Ascending aorta (tissue), 2 donors: ENCODE measurements around the gene CNN2. TPM values are rescaled to one million over a fixed set of nuclear protein-coding genes. Genes with fewer than 3 reads are reported as not detected.
A peak's percentile ranks its signal among the peaks of the same experiment; 100 is the strongest.

Experiments
- DNase-seq, 2 donors: peaks; one replicate each; pipeline ENCODE4 v3.0.0-alpha.2; 2019; ENCODE audit warnings: low spot score in 2 of 2
- H3K27ac ChIP-seq, 2 donors: fragments of 200-600 bp; sonication (generic); one replicate each; pipeline ENCODE4 v1.5.1; 2016 to 2017; ENCODE audit warnings: mild to moderate bottlenecking in 1 of 2
- H3K27me3 ChIP-seq: fragments of 200-600 bp; sonication (generic); one replicate; pipeline ENCODE4 v1.5.1; 2017
- H3K36me3 ChIP-seq, 2 donors: fragments of 200-600 bp; sonication (generic); one replicate each; pipeline ENCODE4 v1.5.1; 2016
- H3K4me1 ChIP-seq, 2 donors: fragments of 200-600 bp; sonication (generic); one replicate each; pipeline ENCODE4 v1.5.1; 2016 to 2017; ENCODE audit warnings: mild to moderate bottlenecking in 1 of 2
- H3K4me3 ChIP-seq, 2 donors: fragments of 200-600 bp; sonication (generic); one replicate each; pipeline ENCODE4 v1.5.1; 2016 to 2017; ENCODE audit warnings: mild to moderate bottlenecking in 1 of 2
- H3K9me3 ChIP-seq, 2 donors: fragments of 200-600 bp; sonication (generic); one replicate each; pipeline ENCODE4 v1.5.1; 2016
- intact Hi-C: fragments of 100-400 bp; cut with DNase I; formaldehyde crosslinking; loops from one replicate; pipeline ENCODE4 v1.15.1; 2023
- total RNA-seq: library from RNA; depleted of rRNA; stranded (reverse); fragments of >200 nt; gene quantifications from one replicate; pipeline ENCODE4 v1.1.0, GENCODE V29; 2016
- TF ChIP-seq, protein P1 (sequence below), 3 experiments: fragments of 200-600 bp in 2 of 3; fragments of 450-650 bp in 1 of 3; sonication (generic) in 2 of 3; IDR thresholded peaks; one replicate each; pipeline ENCODE4 v1.5.1; 2016 to 2019; ENCODE audit warnings: antibody characterized with exemption in 3 of 3, mild to moderate bottlenecking in 1 of 3, moderate library complexity in 1 of 3

The CNN2 gene
- total RNA-seq, 1 donor from 2014 or later = 79.1 TPM

DNA sequence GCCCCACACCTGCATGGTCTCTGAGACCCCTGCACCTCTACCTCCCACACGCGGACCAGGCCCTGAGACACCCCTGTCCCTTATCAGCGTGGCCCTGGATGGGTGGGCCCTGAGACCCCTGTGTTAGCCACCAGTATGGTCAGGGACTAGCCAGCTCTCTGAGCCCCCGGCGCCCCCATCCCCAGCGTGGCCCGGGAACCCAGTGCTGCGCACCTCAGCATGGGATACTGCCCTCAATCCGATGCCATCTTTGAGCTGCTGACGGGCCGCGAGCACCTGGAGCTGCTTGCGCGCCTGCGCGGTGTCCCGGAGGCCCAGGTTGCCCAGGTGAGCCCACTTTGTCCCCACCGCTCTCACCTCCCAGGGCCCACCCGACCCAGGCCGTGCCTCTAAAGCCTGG is 35.6 kb downstream of the CNN2 start:
- Histone ChIP-seq H3K4me3 (no peak overlapping the region), H3K9me3 (peaks cover 20 to 25% of the 10 kb centered on the region in 2 donors), H3K36me3 (no peaks in the 10 kb centered on the region), H3K4me1 (peaks cover 8 to 14% of the 10 kb centered on the region in 2 donors), H3K27ac (no peak overlapping the region), H3K27me3 (peaks cover 5% of the 10 kb centered on the region)
- TF ChIP-seq, protein P1, sequence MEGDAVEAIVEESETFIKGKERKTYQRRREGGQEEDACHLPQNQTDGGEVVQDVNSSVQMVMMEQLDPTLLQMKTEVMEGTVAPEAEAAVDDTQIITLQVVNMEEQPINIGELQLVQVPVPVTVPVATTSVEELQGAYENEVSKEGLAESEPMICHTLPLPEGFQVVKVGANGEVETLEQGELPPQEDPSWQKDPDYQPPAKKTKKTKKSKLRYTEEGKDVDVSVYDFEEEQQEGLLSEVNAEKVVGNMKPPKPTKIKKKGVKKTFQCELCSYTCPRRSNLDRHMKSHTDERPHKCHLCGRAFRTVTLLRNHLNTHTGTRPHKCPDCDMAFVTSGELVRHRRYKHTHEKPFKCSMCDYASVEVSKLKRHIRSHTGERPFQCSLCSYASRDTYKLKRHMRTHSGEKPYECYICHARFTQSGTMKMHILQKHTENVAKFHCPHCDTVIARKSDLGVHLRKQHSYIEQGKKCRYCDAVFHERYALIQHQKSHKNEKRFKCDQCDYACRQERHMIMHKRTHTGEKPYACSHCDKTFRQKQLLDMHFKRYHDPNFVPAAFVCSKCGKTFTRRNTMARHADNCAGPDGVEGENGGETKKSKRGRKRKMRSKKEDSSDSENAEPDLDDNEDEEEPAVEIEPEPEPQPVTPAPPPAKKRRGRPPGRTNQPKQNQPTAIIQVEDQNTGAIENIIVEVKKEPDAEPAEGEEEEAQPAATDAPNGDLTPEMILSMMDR (IDR thresholded peaks at IDR 0.05) = no peak
- DNase-seq = no peak
- intact Hi-C loops = no loop called here

DNA sequence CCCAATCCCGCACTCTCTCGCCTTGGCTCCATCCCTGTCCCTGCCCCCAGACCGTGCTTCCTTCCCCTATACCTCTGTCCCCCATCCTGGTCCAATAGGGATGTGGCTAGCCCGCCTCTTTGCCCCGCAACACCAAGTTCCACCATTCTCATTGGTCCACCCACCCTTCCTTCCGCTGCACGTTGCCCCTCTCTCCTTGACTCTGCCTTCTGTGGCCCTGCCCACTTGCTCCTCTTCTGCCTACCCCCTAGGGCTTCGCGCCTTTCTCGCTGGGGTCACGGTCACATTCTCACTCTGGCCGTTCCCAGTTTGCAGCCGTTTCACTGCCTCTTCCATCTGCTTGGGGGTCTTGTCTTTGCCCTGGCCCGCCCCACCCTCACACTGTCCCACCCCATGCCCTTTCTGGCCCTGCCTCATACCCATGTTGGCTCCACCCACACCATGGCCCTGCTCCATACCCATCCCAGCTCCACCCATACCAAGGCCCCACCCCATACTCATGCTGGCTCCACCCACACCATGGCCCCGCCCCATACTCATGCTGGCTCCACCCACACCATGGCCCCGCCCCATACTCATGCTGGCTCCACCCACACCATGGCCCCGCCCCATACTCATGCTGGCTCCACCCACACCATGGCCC is 36.1 kb downstream of the CNN2 start:
- TF ChIP-seq, protein P1 (IDR thresholded peaks at IDR 0.05) = no peak
- intact Hi-C loops = no loop called here
- Histone ChIP-seq H3K27ac (no peak overlapping the region), H3K9me3 (peaks cover 14 to 20% of the 10 kb centered on the region in 2 donors), H3K4me3 (no peak overlapping the region), H3K4me1 (peaks cover 8 to 19% of the 10 kb centered on the region in 2 donors), H3K36me3 (no peaks in the 10 kb centered on the region), H3K27me3 (peaks cover 5% of the 10 kb centered on the region)
- DNase-seq = no peak

DNA sequence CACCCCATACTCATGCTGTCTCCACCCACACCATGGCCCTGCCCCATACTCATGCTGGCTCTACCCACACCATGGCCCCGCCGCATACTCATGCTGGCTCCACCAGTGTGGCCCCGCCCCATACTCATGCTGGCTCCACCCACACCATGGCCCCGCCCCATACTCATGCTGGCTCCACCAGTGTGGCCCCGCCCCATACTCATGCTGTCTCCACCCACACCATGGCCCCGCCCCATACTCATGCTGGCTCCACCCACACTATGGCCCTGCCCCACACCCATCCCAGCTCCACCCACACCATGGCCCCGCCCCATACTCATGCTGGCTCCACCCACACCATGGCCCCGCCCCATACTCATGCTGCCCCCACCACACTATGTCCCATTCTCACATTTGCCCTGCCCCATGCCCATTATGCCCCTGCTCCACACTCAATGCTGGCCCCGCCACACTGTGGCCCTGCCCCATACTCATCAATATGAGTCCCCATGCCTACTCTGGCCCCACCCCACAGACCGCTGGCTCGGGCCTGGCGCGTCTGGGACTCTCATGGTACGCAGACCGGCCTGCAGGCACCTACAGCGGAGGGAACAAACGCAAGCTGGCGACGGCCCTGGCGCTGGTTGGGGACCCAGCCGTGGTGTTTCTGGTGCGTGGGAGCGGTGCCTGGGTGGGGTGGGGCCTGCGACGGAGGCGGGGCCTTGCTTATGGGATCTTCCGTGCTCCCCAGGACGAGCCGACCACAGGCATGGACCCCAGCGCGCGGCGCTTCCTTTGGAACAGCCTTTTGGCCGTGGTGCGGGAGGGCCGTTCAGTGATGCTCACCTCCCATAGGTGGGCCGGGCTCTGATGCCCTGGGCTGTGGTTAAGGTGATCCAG is 36.9 kb downstream of the CNN2 start:
- Histone ChIP-seq H3K36me3 (no peaks in the 10 kb centered on the region), H3K27me3 (peaks cover 9% of the 10 kb centered on the region), H3K27ac (no peak overlapping the region), H3K4me1 (peaks cover 8 to 20% of the 10 kb centered on the region in 2 donors), H3K9me3 (peaks cover 7 to 12% of the 10 kb centered on the region in 2 donors), H3K4me3 (no peak overlapping the region)
- TF ChIP-seq, protein P1 (IDR thresholded peaks at IDR 0.05) = no peak
- DNase-seq = no peak
- intact Hi-C loops = no loop called here

DNA sequence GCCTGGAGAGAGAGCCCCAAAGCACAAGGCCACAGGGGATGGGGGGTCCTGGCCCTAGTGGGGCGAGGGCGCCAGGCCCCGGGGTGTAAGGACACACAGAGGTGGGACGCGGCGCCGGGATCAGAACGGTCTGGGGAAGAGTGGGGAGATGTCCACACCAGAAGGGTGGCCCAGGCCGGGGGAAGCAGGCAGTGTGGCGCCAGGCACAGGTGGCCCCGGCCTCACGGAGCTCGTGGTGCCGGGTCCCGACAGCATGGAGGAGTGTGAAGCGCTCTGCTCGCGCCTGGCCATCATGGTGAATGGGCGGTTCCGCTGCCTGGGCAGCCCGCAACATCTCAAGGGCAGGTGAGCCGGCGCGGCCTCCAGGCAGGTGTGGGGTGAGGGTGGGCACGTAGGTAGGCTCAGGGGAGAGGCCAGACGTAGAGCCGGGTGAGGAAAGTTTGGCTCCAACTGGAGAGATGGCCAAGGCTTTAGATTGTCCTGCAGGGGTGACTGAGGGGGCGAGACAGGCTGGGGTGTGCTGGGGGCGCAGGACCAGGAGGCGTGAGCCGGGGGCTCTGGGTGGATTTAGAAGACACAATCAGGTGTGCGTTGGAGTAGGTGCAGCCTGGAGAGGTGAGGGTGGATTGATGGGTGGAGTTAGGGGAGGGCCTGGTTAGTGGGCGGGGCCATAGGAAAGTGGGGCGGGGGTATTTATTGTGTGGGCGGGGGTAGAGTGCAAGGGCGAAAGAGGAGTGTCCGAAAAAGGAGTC is 37.7 kb downstream of the CNN2 start:
- H3K9me3 ChIP-seq = peaks cover 0 to 4% of the 10 kb centered on the region in 2 donors
- intact Hi-C loops = no loop called here
- no peaks in the 10 kb centered on the region for H3K36me3 ChIP-seq
- peaks cover 8 to 20% of the 10 kb centered on the region in 2 donors for H3K4me1 ChIP-seq
- no peak overlapping the region for H3K27ac ChIP-seq
- no peak for DNase-seq
- no peak overlapping the region for H3K4me3 ChIP-seq
- H3K27me3 ChIP-seq = peaks cover 17% of the 10 kb centered on the region
- TF ChIP-seq, protein P1 (IDR thresholded peaks at IDR 0.05) = no peak

DNA sequence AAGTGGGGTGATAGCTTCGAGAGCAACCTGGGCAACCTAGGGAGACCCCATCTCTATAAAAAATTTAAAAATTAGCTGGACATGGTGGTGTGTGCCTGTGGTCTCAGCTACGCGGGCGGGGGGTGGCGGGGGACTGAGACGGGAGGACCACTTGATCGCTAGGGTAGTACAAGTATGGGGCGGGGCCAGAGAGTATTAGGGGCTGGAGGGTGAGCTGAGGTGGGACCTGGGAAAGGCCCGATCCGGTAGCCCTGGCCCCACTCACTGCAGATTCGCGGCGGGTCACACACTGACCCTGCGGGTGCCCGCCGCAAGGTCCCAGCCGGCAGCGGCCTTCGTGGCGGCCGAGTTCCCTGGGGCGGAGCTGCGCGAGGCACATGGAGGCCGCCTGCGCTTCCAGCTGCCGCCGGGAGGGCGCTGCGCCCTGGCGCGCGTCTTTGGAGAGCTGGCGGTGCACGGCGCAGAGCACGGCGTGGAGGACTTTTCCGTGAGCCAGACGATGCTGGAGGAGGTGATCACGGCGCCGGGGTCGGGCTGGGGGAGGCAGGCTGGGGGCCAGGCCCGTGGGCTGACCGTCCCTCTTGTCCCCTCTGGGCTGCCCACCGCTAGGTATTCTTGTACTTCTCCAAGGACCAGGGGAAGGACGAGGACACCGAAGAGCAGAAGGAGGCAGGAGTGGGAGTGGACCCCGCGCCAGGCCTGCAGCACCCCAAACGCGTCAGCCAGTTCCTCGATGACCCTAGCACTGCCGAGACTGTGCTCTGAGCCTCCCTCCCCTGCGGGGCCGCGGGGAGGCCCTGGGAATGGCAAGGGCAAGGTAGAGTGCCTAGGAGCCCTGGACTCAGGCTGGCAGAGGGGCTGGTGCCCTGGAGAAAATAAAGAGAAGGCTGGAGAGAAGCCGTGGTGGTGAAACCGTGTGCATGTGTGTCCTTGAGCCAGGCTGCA is 38.5 kb downstream of the CNN2 start:
- no peaks in the 10 kb centered on the region for H3K9me3 ChIP-seq
- TF ChIP-seq, protein P1 (IDR thresholded peaks at IDR 0.05) = peak; percentile 84 to 90 (median 87)
- peaks cover 8 to 20% of the 10 kb centered on the region in 2 donors for H3K4me1 ChIP-seq
- H3K27ac ChIP-seq = no peak overlapping the region
- H3K27me3 ChIP-seq = peaks cover 19% of the 10 kb centered on the region
- peak in 1 of 2 donors; percentile 81 for DNase-seq
- intact Hi-C loops = no loop called here
- no peaks in the 10 kb centered on the region for H3K36me3 ChIP-seq
- no peak overlapping the region for H3K4me3 ChIP-seq
